AG09319 (cell line): ENCODE results near the gene KRT7.
"Not testable (repeated sequence)": the region's sequence is repeated elsewhere in the genome, so short reads cannot be mapped to it uniquely, and the experiment has no call there.

Experiments used
- DNase-seq: peaks from one replicate; pipeline ENCODE4 v3.0.0-alpha.2; 2010; ENCODE audit warnings: low read depth; ENCODE audit errors: extremely low read depth
- CTCF ChIP-seq: IDR thresholded peaks from 2 replicates; pipeline ENCODE4 v1.5.1; 2011; ENCODE audit warnings: low read depth, mild to moderate bottlenecking, inconsistent platforms, low read length, moderate library complexity

Gene KRT7

GRCh38 chr12:52249511-52250047 lies 16.5 kb downstream of the KRT7 start:
- no peak for TF ChIP-seq CTCF
- DNase-seq: no peak

- DNase-seq: no peak
- no peak for TF ChIP-seq CTCF
Observed at GRCh38 chr12:52250048-52250990, 17.3 kb downstream of the KRT7 start.

- TF ChIP-seq CTCF: no peak
- DNase-seq: no peak
Observed at GRCh38 chr12:52251367-52252051, 18.5 kb downstream of the KRT7 start.

- DNase-seq: not testable (repeated sequence)
Observed at GRCh38 chr12:52252175-52252615, 19.2 kb downstream of the KRT7 start.

- TF ChIP-seq CTCF: no peak
- DNase-seq: no peak
Observed at GRCh38 chr12:52252728-52253343, 19.8 kb downstream of the KRT7 start.

GRCh38 chr12:52253391-52254179 lies 20.5 kb downstream of the KRT7 start:
- TF ChIP-seq CTCF: no peak
- DNase-seq: no peak
